ENCODE data around the gene DCAF7. TPM values are rescaled to one million over a fixed set of nuclear protein-coding genes. Genes with fewer than 3 reads are reported as not detected.

DCAF7 gene
- total RNA-seq, 2 donors from 2014 or later: 36.4 to 39.0 TPM

DNA sequence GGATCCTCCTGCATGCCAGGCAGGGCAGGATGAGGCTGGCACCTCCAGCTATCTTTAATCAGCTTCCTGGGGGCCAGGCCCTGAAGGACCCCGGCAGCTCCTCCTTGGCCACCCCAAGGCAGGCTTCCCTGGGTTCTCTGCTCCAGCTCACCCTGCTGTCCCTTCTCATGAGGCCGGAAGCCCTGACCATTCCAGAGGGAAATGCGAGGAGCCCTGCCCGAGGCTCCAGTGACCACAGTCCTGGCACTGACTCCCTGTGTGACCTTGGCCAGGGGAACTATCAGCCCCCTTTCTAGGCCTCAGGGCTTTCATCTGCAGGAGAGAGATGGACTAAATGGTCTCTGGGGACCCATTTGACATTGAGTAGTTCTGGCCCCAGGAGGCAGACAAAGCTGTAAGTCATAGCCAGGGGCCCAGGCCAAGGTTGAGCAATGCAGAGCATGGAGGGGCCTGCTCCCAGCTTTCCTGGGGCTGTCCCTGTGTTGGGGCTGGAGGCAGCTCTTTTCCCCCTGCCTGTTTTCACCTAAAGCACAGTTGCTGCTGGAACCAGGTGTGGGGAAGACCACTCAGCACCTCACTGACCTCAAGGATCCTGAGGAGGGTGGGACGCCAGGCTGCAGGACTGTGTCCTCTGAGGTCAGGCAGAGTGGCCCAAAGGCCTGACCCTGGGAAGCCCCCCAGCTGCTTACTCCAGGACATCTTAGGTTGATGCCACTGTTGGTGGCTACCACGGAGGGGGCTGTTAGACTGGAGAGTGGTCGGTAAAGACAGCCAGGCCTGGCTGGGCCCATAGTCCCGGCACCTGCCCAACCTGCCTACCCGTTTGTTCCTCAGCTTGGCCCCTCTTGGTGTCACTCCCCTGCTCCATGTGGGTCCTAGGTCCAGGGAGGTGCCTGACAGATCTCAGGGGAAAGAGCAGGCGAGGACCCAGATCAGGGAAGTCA, 19.0 kb upstream of the DCAF7 start:
- no peak for ATAC-seq
- no peak overlapping the region for H3K4me3 Mint-ChIP-seq
- H3K27ac Mint-ChIP-seq: no peak overlapping the region
- H3K27me3 Mint-ChIP-seq: peaks cover 22% of the 10 kb centered on the region
- no peaks in the 10 kb centered on the region for H3K36me3 Mint-ChIP-seq (ENCODE audit: low read depth)
- H3K4me1 Mint-ChIP-seq: peaks cover 8% of the 10 kb centered on the region
- no peaks in the 10 kb centered on the region for H3K9me3 ChIP-seq (ENCODE audit: control insufficient read depth, low read length, poor library complexity, severe bottlenecking)
- no peak for DNase-seq

- Mint-ChIP-seq H3K36me3 (ENCODE audit: low read depth) (no peaks in the 10 kb centered on the region), H3K4me1 (peaks cover 6% of the 10 kb centered on the region), H3K27ac (no peak overlapping the region), H3K27me3 (peaks cover 27% of the 10 kb centered on the region), H3K4me3 (no peak overlapping the region)
- no peak for ATAC-seq
- H3K9me3 ChIP-seq (ENCODE audit: control insufficient read depth, low read length, poor library complexity, severe bottlenecking): no peaks in the 10 kb centered on the region
- no peak for DNase-seq
These were observed 16.7 kb upstream of the DCAF7 start for GRCh38 chr17:63533433-63534077.

DNA sequence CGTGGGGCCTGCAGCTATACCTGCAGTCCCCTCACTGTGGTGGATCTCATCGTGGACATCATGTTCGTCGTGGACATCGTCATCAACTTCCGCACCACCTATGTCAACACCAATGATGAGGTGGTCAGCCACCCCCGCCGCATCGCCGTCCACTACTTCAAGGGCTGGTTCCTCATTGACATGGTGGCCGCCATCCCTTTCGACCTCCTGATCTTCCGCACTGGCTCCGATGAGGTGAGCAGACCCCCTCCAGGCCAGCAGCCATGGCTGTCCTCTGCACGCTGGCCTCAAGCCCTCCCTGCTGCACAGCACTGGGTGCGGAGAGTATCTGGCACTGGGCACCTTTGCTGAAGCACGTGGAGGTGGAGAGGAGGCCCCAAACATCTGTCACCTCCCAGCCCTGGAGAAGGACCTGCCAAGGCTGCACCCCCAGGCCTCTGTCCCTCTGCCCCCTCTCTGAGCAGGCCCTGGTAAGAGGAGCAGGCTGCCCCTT, 16.2 kb upstream of the DCAF7 start:
- H3K36me3 Mint-ChIP-seq (ENCODE audit: low read depth): peaks cover 1% of the 10 kb centered on the region
- H3K9me3 ChIP-seq (ENCODE audit: control insufficient read depth, low read length, poor library complexity, severe bottlenecking): no peaks in the 10 kb centered on the region
- no peak overlapping the region for H3K27ac Mint-ChIP-seq
- no peak overlapping the region for H3K4me3 Mint-ChIP-seq
- no peak for DNase-seq
- peaks cover 6% of the 10 kb centered on the region for H3K4me1 Mint-ChIP-seq
- peaks cover 33% of the 10 kb centered on the region for H3K27me3 Mint-ChIP-seq
- ATAC-seq: no peak

DNA sequence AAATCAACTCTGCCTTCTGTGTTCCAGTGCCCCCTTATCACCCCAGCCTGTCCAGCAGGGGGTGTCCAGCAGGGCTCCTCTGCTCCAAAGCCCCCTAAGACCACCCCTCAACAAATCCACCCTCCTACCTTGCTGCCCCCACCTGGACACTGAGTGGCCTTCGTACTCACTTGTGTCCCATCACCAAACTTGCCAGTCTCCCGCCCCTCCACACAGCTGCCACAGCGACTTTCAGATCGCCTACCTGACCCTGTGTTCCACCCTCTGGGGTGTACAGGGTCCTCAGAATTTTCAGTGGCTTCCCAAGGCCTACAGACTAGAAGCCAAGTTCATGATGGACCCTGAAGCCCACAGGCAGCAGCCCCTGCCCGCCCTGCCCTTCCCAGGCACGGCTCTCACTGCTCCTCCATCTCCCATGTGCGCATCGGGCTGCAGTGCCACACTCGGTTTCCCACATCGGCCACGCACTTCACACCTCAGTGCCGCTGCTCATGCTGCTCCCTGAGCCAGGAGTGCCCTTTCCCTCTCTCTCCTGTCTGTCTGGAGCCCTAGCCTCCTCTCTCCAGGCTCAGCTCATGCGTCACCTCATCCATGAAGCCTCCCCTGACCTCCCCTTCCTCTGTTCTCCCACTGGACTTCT, 15.3 kb upstream of the DCAF7 start:
- ATAC-seq (no peak), DNase-seq (no peak)
- no peak overlapping the region for H3K27ac Mint-ChIP-seq
- H3K4me1 Mint-ChIP-seq: peaks cover 12% of the 10 kb centered on the region
- no peaks in the 10 kb centered on the region for H3K9me3 ChIP-seq (ENCODE audit: control insufficient read depth, low read length, poor library complexity, severe bottlenecking)
- H3K36me3 Mint-ChIP-seq (ENCODE audit: low read depth): peaks cover 8% of the 10 kb centered on the region
- no peak overlapping the region for H3K4me3 Mint-ChIP-seq
- peaks cover 41% of the 10 kb centered on the region for H3K27me3 Mint-ChIP-seq

DNA sequence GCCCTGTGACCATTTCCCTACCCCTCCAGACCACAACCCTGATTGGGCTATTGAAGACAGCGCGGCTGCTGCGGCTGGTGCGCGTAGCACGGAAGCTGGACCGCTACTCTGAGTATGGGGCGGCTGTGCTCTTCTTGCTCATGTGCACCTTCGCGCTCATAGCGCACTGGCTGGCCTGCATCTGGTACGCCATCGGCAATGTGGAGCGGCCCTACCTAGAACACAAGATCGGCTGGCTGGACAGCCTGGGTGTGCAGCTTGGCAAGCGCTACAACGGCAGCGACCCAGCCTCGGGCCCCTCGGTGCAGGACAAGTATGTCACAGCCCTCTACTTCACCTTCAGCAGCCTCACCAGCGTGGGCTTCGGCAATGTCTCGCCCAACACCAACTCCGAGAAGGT, 14.6 kb upstream of the DCAF7 start:
- no peak overlapping the region for H3K4me3 Mint-ChIP-seq
- ATAC-seq: no peak

GRCh38 chr17:63537001-63537400, 13.3 kb upstream of the DCAF7 start:
- ATAC-seq: no peak
- no peak for DNase-seq
- Mint-ChIP-seq H3K27ac (no peak overlapping the region), H3K36me3 (ENCODE audit: low read depth) (peaks cover 8% of the 10 kb centered on the region), H3K4me1 (peaks cover 15% of the 10 kb centered on the region), H3K4me3 (no peak overlapping the region), H3K27me3 (peaks cover 43% of the 10 kb centered on the region)
- no peaks in the 10 kb centered on the region for H3K9me3 ChIP-seq (ENCODE audit: control insufficient read depth, low read length, poor library complexity, severe bottlenecking)

More for the DNA sequence above, 14.6 kb upstream of the DCAF7 start:
- no peaks in the 10 kb centered on the region for H3K9me3 ChIP-seq (ENCODE audit: control insufficient read depth, low read length, poor library complexity, severe bottlenecking)
- DNase-seq: no peak
- Mint-ChIP-seq H3K27me3 (peaks cover 43% of the 10 kb centered on the region), H3K36me3 (ENCODE audit: low read depth) (peaks cover 8% of the 10 kb centered on the region), H3K4me1 (peaks cover 12% of the 10 kb centered on the region), H3K27ac (no peak overlapping the region)

- ATAC-seq (peak; percentile 28), DNase-seq (no peak)
- Mint-ChIP-seq H3K4me3 (peak overlapping the region; percentile 55), H3K27ac (no peak overlapping the region), H3K4me1 (peaks cover 15% of the 10 kb centered on the region), H3K36me3 (ENCODE audit: low read depth) (peaks cover 8% of the 10 kb centered on the region), H3K27me3 (peaks cover 43% of the 10 kb centered on the region)
- H3K9me3 ChIP-seq (ENCODE audit: control insufficient read depth, low read length, poor library complexity, severe bottlenecking): no peaks in the 10 kb centered on the region
These were observed 12.1 kb upstream of the DCAF7 start for GRCh38 chr17:63537991-63538692.

DNA sequence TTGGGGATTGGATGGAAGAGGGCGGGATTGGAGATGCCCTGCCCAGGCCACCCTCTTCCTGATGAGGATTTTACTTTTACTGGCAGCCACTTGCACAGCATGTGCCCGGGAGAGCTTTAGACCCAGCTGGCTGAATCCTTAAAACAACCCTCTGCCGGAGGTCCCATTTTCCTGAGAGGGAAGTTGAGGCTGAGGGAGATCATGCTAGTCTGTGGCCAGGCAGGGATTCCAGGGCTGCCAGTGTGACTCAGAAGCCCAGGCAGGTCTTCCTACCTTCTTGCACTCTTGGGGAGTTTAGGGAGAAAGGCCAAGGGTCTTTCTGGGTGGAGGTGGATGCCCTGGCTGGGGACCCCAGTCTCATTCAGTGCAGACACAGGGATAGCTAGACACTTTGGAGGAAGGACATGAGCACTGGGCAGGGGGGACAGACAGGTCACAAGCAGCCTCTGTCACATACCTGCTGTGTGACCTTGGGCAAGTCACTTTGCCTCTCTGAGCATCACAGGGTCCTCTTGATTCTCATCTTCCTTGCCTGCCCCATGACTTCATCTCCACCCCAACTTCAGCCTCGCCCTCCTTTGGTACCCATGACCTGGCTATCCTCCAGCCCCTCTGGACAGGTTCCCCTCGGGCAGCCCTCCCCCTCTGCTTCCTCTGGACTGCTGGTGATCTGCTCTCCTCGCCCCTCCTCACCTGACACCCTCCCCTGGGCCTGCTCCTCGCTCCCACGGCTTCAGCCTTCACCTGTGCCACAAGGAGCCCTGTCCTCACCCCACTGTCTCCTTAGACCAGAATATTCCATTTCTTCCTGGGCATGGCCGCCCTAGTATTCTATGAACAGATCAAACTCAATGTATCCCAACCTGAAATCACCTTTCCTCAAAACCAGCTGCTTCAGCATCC, 11.3 kb upstream of the DCAF7 start:
- H3K9me3 ChIP-seq (ENCODE audit: control insufficient read depth, low read length, poor library complexity, severe bottlenecking): no peaks in the 10 kb centered on the region
- ATAC-seq: no peak
- peaks cover 43% of the 10 kb centered on the region for H3K27me3 Mint-ChIP-seq
- H3K27ac Mint-ChIP-seq: no peak overlapping the region
- H3K4me1 Mint-ChIP-seq: peaks cover 15% of the 10 kb centered on the region
- H3K36me3 Mint-ChIP-seq (ENCODE audit: low read depth): peaks cover 8% of the 10 kb centered on the region
- H3K4me3 Mint-ChIP-seq: peak overlapping the region; percentile 55
- no peak for DNase-seq

GRCh38 chr17:63540590-63540989, 9.7 kb upstream of the DCAF7 start:
- peaks cover 9% of the 10 kb centered on the region for H3K4me1 Mint-ChIP-seq
- H3K36me3 Mint-ChIP-seq (ENCODE audit: low read depth): peaks cover 8% of the 10 kb centered on the region
- H3K4me3 Mint-ChIP-seq: no peak overlapping the region
- H3K27ac Mint-ChIP-seq: no peak overlapping the region
- DNase-seq: no peak
- H3K27me3 Mint-ChIP-seq: peaks cover 36% of the 10 kb centered on the region
- ATAC-seq: no peak
- H3K9me3 ChIP-seq (ENCODE audit: control insufficient read depth, low read length, poor library complexity, severe bottlenecking): no peaks in the 10 kb centered on the region

- peaks cover 9% of the 10 kb centered on the region for H3K4me1 Mint-ChIP-seq
- peaks cover 8% of the 10 kb centered on the region for H3K36me3 Mint-ChIP-seq (ENCODE audit: low read depth)
- no peak overlapping the region for H3K27ac Mint-ChIP-seq
- no peaks in the 10 kb centered on the region for H3K9me3 ChIP-seq (ENCODE audit: control insufficient read depth, low read length, poor library complexity, severe bottlenecking)
- DNase-seq (no peak), ATAC-seq (no peak)
- H3K27me3 Mint-ChIP-seq: peaks cover 27% of the 10 kb centered on the region
- H3K4me3 Mint-ChIP-seq: no peak overlapping the region
These were observed 8.1 kb upstream of the DCAF7 start for GRCh38 chr17:63542218-63542545.

DNA sequence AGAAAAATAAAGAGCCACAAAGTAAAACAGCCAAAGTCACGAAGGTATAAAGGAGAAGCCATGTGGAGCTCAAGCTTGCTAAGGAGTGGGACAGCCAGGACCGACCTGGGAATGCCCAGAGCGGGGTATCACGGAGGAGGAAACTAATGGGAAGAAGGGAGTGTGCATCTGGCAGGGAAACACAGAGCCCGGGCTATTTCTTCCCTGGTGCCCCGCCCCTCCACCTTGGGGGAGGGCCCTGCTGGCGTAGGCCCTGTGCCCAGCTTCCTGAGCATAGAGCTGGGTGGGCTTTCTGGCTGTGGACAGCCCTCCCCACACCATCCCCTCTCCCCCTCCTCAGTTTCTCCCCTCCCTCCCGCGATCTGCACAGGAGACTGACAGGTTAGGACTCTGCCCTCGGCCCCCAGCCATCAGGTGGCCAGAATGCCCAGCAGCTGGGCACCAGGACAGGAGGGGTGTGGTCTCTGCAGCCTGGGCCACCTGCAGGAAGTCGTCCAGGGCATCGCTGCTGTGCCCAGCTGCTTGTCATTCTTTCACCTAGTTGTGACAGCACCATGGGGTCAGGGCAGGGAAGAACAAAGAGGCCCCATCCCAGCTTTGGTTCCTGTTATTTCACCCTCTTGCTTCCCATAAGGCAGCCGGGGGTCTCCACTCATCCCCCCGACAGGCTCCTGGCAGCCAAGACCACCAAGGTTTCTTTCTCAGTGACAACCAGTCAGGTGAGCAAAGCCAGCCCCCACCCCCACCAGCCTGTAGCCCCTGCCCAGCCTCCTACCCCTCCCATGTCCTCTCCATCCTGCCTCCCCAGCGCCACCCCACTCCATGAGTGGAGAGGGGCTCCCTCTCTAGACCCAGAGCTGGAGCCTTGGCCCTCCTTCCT, 7.1 kb upstream of the DCAF7 start:
- DNase-seq: no peak
- peaks cover 8% of the 10 kb centered on the region for H3K36me3 Mint-ChIP-seq (ENCODE audit: low read depth)
- peaks cover 19% of the 10 kb centered on the region for H3K27me3 Mint-ChIP-seq
- H3K4me1 Mint-ChIP-seq: peaks cover 11% of the 10 kb centered on the region
- ATAC-seq: no peak
- H3K4me3 Mint-ChIP-seq: no peak overlapping the region
- peak overlapping the region; percentile 47 for H3K27ac Mint-ChIP-seq
- H3K9me3 ChIP-seq (ENCODE audit: control insufficient read depth, low read length, poor library complexity, severe bottlenecking): no peaks in the 10 kb centered on the region

All from T-helper 17 cell (primary cell).